Keratinocyte (primary cell): ENCODE data around the gene BMPR1B. TPM values are rescaled to one million over a fixed set of nuclear protein-coding genes. Genes with fewer than 3 reads are reported as not detected.

Source experiments
- DNase-seq: peaks from one replicate; pipeline ENCODE4 v3.0.0-alpha.2; 2011; ENCODE audit warnings: low read depth, missing footprints, low spot score
- FAIRE-seq: peaks from 2 replicates; lab custom pipeline; 2011; peaks lifted over from hg19 to GRCh38; lab: Jason Lieb, UNC
- H2AFZ ChIP-seq: 2 replicates; pipeline ENCODE4 v1.6.0; 2012; ENCODE audit warnings: low read length, control low read depth, inconsistent platforms; ENCODE audit not compliant: control insufficient read depth
- H3K27ac ChIP-seq: 2 replicates; pipeline ENCODE4 v1.5.1; 2011; ENCODE audit warnings: low read length; ENCODE audit not compliant: control insufficient read depth, insufficient read depth
- H3K27me3 ChIP-seq: 3 replicates; pipeline ENCODE4 v1.6.0; 2011; ENCODE audit warnings: low read length; ENCODE audit not compliant: control insufficient read depth, insufficient read depth; ENCODE audit errors: extremely low read depth
- H3K36me3 ChIP-seq, 2 experiments: 2 replicates in 1 of 2; 3 replicates in 1 of 2; pipeline ENCODE4 v1.5.1; 2011; ENCODE audit warnings: low read length in 2 of 2, mild to moderate bottlenecking in 1 of 2; ENCODE audit not compliant: control insufficient read depth in 2 of 2, insufficient read depth in 2 of 2; ENCODE audit errors: extremely low read depth in 1 of 2
- H3K4me1 ChIP-seq: 3 replicates; pipeline ENCODE4 v1.5.1; 2011; ENCODE audit warnings: low read length; ENCODE audit not compliant: control insufficient read depth, insufficient read depth; ENCODE audit errors: extremely low read depth
- H3K4me2 ChIP-seq: 3 replicates; pipeline ENCODE4 v1.6.0; 2011; ENCODE audit warnings: low read depth, low read length; ENCODE audit not compliant: control insufficient read depth, insufficient read depth; ENCODE audit errors: extremely low read depth
- H3K4me3 ChIP-seq, 3 experiments: fragments of 200-600 bp in 1 of 3; sonication (generic) in 1 of 3; 2 replicates in 2 of 3; 3 replicates in 1 of 3; pipeline ENCODE4 v1.5.1; 2011 to 2016; ENCODE audit warnings: low read length in 3 of 3, mild to moderate bottlenecking in 3 of 3, control low read depth in 2 of 3, inconsistent platforms in 1 of 3, low read depth in 1 of 3, mixed read lengths in 1 of 3, mixed run types in 1 of 3, moderate library complexity in 1 of 3; ENCODE audit not compliant: control insufficient read depth in 2 of 3, insufficient read depth in 2 of 3; ENCODE audit errors: extremely low read depth in 1 of 3
- H3K79me2 ChIP-seq: 2 replicates; pipeline ENCODE4 v1.6.0; 2012; ENCODE audit warnings: low read length; ENCODE audit not compliant: control insufficient read depth, insufficient read depth
- H3K9ac ChIP-seq: 3 replicates; pipeline ENCODE4 v1.6.0; 2011; ENCODE audit warnings: low read length; ENCODE audit not compliant: control insufficient read depth, insufficient read depth; ENCODE audit errors: extremely low read depth
- H3K9me1 ChIP-seq: 3 replicates; pipeline ENCODE4 v1.6.0; 2011; ENCODE audit warnings: low read length; ENCODE audit not compliant: control insufficient read depth, insufficient read depth; ENCODE audit errors: extremely low read depth
- H3K9me3 ChIP-seq: 2 replicates; pipeline ENCODE4 v1.5.1; 2012; ENCODE audit warnings: low read depth, low read length; ENCODE audit not compliant: control insufficient read depth
- H4K20me1 ChIP-seq: 3 replicates; pipeline ENCODE4 v1.6.0; 2011; ENCODE audit warnings: low read length; ENCODE audit not compliant: control insufficient read depth, insufficient read depth; ENCODE audit errors: extremely low read depth
- CTCF ChIP-seq, 3 experiments: IDR thresholded peaks in 1 of 3; conservative IDR thresholded peaks in 1 of 3; optimal IDR thresholded peaks in 1 of 3; 2 replicates in 2 of 3; 3 replicates in 1 of 3; pipeline versions ENCODE3 to v1.5.1; 2011; ENCODE audit warnings: low read length in 3 of 3, mild to moderate bottlenecking in 3 of 3, moderate library complexity in 2 of 3, control low read depth in 1 of 3, inconsistent platforms in 1 of 3; ENCODE audit not compliant: insufficient read depth in 2 of 3; ENCODE audit errors: extremely low read depth in 1 of 3
- EZH2 ChIP-seq: IDR thresholded peaks from one replicate; pipeline ENCODE4 v1.6.1; 2012; ENCODE audit warnings: inconsistent platforms, mild to moderate bottlenecking, low read length, moderate library complexity
- dilution Hi-C: fragments of 300-500 bp; cut with MboI; formaldehyde crosslinking; loops from one replicate; pipeline ENCODE4 v1.7.0; 2020; ENCODE audit warnings: low sequenced_read_pairs; ENCODE audit not compliant: extremely low pct_ligation_motif_present
- polyA plus RNA-seq, 5 experiments: library from polyadenylated mRNA; depleted of rRNA in 3 of 5; stranded (reverse) in 3 of 5; stranded (forward) in 1 of 5; unstranded in 1 of 5; fragments of >200 nt; gene quantifications; 1 replicate in 1 of 5; 2 replicates in 3 of 5; 3 replicates in 1 of 5; pipeline versions ENCODE4 v1.2.1 to v1.2.3, GENCODE V29; 2011 to 2012; ENCODE audit warnings: missing spikeins in 2 of 5, low read depth in 1 of 5, low replicate concordance in 1 of 5

The BMPR1B gene
- polyA plus RNA-seq, 1 donor (not counting 4 experiments of a cell fraction or from before 2014, with no cell fraction given), result 0.89 TPM

GRCh38 chr4:95048296-95048695, 290.5 kb downstream of the BMPR1B start:
- dilution Hi-C loops, result no loop called here
- no peak for DNase-seq
- no peak for FAIRE-seq

GRCh38 chr4:95049551-95050233, 291.9 kb downstream of the BMPR1B start:
- peak; percentile 44 for FAIRE-seq

More at GRCh38 chr4:95048296-95048695, 290.5 kb downstream of the BMPR1B start:
- H3K9me1 ChIP-seq, result no peaks in the 10 kb centered on the region
- H3K79me2 ChIP-seq, result no peaks in the 10 kb centered on the region
- H3K36me3 ChIP-seq, result no peaks in the 10 kb centered on the region
- no peak overlapping the region for H3K9ac ChIP-seq
- TF ChIP-seq EZH2 (no peak), CTCF (optimal IDR thresholded peaks at IDR 0.05 in 1 of 3, IDR thresholded peaks at IDR 0.05 in 1 of 3, conservative IDR thresholded peaks at IDR 0.05 in 1 of 3; ENCODE audit: extremely low read depth in 1 of 3, insufficient read depth in 2 of 3, low read length in 3 of 3) (no peak)
- no peak overlapping the region for H3K27ac ChIP-seq
- no peaks in the 10 kb centered on the region for H4K20me1 ChIP-seq
- H2AFZ ChIP-seq, result no peak overlapping the region
- no peaks in the 10 kb centered on the region for H3K27me3 ChIP-seq
- H3K4me2 ChIP-seq, result no peak overlapping the region
- no peak overlapping the region for H3K4me3 ChIP-seq
- no peaks in the 10 kb centered on the region for H3K9me3 ChIP-seq
- no peaks in the 10 kb centered on the region for H3K4me1 ChIP-seq

More at GRCh38 chr4:95049551-95050233, 291.9 kb downstream of the BMPR1B start:
- Histone ChIP-seq H3K4me1 (no peaks in the 10 kb centered on the region), H4K20me1 (no peaks in the 10 kb centered on the region), H3K79me2 (no peaks in the 10 kb centered on the region), H3K9me3 (no peaks in the 10 kb centered on the region), H2AFZ (no peak overlapping the region), H3K9ac (no peak overlapping the region), H3K27me3 (no peaks in the 10 kb centered on the region), H3K4me2 (no peak overlapping the region), H3K4me3 (no peak overlapping the region), H3K36me3 (no peaks in the 10 kb centered on the region), H3K9me1 (no peaks in the 10 kb centered on the region), H3K27ac (no peak overlapping the region)
- TF ChIP-seq CTCF (optimal IDR thresholded peaks at IDR 0.05 in 1 of 3, IDR thresholded peaks at IDR 0.05 in 1 of 3, conservative IDR thresholded peaks at IDR 0.05 in 1 of 3; ENCODE audit: extremely low read depth in 1 of 3, insufficient read depth in 2 of 3, low read length in 3 of 3), result no peak
- no peak for TF ChIP-seq EZH2
- dilution Hi-C loops, result no loop called here
- DNase-seq, result no peak
